Measurements from ENCODE around the gene MRPL36. TPM values are rescaled to one million over a fixed set of nuclear protein-coding genes. Genes with fewer than 3 reads are reported as not detected.
"Not testable (repeated sequence)": the region's sequence is repeated elsewhere in the genome, so short reads cannot be mapped to it uniquely, and the experiment has no call there.

MRPL36 gene
- polyA plus RNA-seq (2013, experiment 1 of 2; ENCODE audit: insufficient read length), result 43.9 TPM
- polyA plus RNA-seq (2013, experiment 2 of 2; ENCODE audit: insufficient read length), result 41.4 TPM

DNA sequence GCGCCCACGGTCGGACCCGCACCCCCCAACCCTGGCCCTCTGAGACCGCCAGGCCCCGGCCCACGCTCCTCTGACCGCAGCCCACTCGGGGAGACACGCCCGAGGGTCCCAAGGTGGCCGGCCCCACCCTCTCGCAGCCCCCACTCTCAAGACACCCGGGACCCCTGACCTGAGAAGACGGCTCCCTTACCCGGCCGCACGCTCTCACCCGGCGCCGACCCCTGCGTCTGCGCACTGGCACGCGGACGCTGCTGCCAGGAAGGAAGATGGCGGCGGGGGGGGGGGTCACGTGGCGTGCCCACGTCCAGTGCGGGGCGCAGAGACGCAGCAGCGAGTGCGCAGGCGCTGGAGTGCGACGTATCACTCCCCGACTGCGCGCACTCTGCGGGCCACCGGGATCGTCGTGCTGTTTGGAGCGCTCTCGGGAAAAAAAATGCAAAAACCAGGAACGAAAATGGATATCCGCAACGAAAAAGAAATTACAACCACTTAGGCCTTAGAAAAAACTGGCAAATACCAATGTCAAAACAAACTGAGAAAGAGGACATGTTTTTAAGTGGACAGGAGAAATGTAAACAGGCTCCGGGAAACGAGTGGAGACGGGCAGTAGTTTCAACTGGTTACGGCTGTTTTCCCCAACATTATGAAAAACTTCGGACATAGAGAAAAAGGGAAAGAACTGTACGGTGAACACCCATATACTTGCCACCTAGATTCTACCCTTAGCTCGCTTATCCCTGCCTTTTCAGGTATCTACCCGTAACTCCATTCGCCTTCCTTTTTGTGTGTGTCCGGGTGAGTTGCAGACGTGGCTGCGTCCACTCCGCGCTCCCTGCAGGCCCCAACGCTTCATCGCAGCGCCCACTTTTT lies at the start of gene MRPL36:
Gene MRPL36, minus strand, starts transcription at position 236 of the 870 bp plus-strand sequence. CDS start 902 bp downstream, outside the sequence.
- peak; percentile 90 for DNase-seq

DNA sequence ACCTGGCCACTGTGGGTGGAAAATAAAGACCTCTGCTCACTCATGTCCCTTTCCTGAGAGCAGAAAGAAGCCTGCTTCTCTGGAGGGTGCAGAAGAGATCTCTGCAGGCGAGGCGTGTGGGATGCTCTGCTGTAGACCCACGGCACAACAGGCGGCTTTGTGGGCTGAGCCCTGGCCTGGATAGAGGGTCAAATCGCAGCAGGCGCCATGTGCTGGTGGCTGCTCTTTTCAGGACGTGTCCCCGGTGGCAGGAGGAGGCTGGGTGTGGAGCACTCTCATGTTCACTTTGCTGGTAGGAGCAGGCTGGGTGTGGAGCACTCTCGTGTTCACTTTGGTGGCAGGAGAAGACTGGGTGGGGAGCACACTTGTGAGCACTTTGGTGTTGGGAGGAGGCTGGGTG lies 48.0 kb upstream of the MRPL36 start:
- no peak for DNase-seq

GRCh38 chr5:1847056-1847455 lies 47.4 kb upstream of the MRPL36 start:
- no peak for DNase-seq

DNA sequence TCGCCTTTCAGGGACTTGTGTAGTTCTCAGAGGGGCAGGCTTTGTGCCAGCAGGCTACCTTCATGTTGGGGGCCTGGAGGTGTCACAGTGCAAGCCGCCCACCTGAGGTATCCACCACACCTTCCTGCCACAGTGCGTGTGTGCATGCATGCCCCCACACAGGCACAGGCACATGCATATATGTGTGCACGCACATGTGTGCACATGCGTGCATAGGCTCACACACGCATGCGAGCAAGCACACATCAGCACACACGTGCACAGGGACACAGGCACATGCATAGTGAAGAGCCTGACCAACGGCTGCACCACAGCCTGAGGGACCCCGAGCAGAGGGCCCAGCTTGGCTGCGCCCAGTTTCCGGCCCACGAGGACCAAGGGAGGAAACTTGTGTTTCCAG lies 46.9 kb upstream of the MRPL36 start:
- DNase-seq, result no peak

DNA sequence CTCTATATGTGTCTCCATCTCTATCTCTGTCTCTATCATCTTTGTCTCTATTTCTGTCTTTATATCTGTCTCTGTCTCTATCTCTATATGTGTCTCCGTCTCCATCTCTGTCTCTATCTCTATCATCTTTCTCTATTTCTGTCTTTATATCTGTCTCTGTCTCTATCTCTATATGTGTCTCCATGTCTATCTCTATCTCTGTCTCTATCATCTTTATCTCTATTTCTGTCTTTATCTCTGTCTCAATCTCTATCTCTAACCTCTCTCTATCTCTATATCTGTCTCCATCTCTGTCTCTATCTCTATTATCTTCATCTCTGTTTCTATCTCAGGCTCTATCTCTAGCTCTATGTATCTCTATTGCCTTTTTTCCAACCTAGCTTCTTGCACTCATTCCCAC lies 46.1 kb upstream of the MRPL36 start:
- no peak for DNase-seq

DNA sequence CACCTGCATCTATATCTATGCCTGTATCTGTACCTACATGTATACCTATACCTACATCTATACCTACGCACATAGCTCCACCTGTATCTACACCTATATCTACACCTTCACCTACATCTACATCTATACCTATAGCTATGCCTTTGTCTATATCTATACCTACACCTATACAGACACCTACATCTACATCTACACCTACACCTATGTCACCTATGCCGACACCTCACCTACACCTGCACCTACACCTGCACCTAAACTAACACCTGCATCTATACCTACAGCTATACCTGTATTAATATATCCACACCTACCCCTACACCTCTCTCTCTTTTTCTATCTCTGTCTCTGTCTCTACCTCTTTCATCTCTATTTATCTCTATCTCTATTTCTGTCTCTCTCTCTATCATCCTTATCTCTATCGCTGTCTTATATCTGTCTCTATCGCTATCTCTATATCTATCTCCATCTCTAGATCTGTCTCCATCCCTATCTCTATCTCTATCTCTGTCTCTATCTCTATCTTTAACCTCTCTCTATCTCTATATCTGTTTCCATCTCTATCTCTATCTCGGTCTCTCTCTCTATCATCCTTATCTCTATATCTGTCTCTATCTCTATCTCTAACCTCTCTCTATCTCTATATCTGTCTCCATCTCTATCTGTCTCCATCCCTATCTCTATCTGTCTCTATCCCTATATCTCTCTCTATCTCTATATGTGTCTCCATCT lies 45.2 kb upstream of the MRPL36 start:
- DNase-seq, result no peak

DNA sequence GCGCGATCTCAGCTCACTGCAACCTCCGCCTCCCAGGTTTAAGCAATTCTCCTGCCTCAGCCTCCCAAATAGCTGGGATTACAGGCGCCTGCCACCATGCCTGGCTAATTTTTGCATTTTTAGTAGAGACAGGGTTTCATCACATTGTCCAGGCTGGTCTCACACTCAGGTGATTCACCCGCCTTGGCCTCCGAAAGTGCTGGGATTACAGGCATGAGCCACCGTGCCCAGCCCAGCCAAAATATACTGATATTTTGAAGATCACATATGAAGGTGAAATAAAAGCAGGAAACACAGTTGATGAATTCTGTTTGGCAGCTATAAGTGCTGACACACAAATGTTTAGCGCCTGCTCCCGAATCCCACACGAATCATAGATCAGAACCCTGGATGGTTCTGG lies 44.1 kb upstream of the MRPL36 start:
- DNase-seq, result not testable (repeated sequence)

- no peak for DNase-seq
Measured at GRCh38 chr5:1842004-1842819, 42.6 kb upstream of the MRPL36 start.

GRCh38 chr5:1840741-1841521 lies 41.3 kb upstream of the MRPL36 start:
- no peak for DNase-seq

GRCh38 chr5:1840071-1840547 lies 40.5 kb upstream of the MRPL36 start:
- no peak for DNase-seq

GRCh38 chr5:1838013-1838412 lies 38.4 kb upstream of the MRPL36 start:
- no peak for DNase-seq

GRCh38 chr5:1836891-1837880 lies 37.5 kb upstream of the MRPL36 start:
- DNase-seq, result no peak

DNA sequence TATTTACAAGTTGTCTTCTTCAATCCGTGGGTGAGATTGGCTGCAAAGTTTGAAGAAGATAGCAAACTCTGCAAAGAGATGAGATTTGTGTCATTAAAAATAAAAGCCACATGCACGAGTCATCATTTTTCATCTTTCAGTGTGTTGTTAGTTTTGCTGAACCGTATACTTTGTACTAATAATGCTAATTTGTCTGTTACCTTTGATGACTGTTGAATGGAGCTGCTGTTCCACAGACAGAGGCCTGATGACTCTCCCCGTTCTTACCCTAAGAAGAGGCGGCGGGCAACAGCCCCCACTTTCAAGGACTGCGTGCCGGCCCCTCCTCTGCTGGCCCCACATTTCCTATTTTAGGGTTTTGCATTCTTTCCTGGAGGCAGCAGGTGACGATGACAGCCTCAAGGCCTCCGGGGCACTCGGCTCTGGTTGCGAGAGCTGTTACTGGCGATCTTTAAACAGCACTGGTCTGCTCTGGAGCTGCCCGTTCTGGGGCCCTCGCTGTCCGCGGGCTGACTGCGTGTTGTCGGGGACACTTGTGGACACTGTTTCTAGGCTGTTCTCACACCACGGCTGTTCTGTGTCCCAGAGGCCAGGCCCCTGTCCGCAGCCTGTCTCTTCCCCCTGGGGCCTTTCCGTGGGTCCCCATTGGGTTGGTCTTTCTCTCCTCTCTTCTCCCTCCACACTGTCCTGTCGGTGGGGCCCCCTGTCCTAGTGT lies 36.7 kb upstream of the MRPL36 start:
- no peak for DNase-seq

DNA sequence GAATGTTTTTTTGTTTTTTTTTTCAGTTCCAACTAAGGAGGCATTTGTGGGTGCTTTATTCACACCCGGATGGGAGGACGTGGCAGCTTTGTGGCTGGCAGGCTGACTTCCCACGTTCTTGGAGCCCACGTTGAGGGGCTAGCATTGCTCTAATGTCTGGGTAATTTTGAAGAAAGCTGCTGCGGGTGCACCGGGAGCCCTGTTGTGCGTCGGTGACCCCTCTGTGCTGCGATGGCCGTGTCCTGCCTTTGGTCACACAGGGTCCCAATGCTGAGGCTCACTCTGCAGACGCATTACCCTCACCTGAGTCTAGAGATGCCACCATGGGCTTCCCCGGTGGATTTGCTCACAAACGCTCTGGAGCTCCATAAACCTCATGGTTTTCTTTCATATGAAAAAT lies 35.8 kb upstream of the MRPL36 start:
- DNase-seq, result no peak

DNA sequence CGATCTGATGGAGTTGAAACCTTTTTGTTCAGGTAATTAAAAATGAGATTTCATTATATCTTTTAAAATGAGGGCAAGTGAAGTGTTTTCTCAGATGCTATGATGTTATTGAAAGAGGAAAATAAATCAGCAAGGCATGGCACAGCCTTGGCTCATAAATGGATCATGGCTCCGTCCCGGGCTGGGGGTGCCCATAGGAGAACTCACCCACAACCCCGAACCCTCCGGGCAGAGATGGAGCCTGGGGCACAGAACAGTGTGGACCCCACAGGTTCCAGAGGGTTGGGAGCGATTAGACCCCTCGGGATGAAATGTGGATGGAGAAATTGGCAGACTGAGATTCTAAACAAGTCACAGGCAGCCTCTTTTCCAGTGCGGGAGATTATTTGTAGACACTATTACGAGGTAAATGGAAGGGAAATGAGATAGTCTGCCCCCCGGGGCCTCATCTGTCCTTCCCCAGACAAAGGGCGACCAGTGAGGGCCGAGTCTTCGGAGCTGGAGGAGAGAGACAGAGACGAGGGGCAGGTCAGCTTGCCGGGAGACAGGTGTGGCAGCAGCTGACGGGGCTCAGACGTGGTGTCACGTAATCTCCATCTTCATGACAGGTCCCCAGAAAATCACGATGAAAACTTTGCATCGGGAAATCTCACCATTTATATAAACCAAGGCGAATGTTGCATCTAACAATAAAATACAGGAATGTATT lies 35.2 kb upstream of the MRPL36 start:
- DNase-seq, result no peak

DNA sequence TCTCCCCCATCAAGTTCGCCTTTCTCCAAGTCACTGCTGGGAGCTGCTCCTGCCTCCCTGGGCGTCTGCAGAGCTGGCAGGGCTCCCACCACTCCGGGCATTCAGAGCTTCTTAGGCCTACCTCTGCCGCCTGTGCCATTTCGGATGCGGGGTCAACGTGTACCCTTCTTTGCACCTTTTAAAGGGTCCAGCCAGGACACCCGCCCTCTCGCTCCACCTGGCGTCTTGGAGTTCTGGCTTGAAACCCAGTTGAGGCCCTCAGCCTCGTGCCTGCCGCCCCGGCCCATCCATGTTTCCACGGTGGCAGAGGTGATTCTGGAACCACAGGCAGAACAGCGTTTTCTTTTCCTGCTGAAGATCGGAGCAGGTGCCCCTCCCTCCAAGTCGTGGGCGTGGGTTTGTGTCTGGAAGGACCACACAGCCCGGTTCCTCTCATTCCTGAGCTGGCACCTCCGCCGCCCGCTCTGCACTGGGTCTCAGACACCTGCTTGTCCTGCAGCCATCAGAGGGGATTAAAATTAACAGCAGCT lies 34.5 kb upstream of the MRPL36 start:
- DNase-seq, result no peak

DNA sequence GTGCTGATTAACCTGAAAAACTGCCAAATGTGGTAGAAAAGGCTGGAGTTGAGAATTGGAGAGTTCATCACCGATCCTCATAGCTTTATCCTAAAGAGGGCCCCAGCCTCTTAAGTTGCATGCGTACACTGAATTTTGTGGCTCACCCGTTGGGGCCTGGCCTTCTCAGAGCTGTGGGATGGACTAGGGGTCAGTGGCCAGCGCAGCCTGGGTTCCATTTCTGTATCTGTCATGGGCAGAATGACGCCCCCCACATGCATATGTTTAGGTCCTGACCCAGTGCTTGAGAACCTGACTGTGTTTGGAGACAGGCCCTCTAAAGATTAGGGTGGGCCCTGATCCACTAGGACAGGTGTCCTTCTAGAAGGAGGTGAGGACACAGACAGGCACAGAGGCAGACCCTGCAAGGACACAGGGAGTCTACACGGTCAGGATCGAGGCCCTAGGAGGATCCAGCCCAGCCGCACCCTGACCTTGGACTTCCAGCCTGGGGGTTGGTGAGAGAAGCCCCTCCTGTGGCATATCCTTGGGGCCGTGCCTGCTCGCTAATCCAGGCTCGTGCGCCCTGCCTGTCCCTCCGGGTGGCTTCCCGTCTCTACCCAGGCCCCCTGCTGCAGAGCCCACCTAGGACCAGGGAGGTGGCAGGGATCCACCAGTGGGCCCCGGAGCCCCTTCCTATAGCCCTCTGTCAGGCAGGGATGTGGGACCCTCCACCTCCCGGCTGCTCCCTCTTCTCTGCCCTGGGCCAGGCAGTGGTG lies 33.8 kb upstream of the MRPL36 start:
- no peak for DNase-seq

Measured in fibroblast of skin of abdomen (primary cell).